ENCODE data around the gene UBE2G2.

DNA sequence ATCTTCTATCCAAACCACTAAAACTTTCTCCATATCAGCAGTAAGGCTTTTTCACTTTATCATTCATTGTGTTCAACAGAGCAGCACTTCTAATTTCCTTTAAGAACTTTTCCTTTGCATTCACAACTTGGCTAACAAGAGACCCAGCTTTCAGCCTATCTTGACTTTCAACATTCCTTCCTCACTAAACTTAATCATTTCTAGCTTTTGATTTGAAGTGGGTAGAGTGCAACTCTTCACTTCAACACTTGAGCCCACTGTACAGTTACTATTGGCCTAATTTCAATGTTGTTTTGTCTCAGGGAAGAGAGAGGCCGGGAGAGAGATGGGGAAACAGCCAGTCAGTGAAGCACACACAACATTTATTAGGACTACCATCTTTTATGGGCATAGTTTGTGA is 2.0 kb downstream of the UBE2G2 start:
- TF ChIP-seq POLR2A (IDR thresholded peaks at IDR 0.05) (no peak), CTCF (IDR thresholded peaks at IDR 0.05) (no peak)
